ENCODE data around the gene PVALEF. TPM values are rescaled to one million over a fixed set of nuclear protein-coding genes. Genes with fewer than 3 reads are reported as not detected.

Gene PVALEF
- total RNA-seq, 1 experiment from 2014 or later, result not detected

- H3K27ac Mint-ChIP-seq, result peak overlapping the region in 1 of 3 experiments; percentile 81; a peak in 2 of 7 replicates
- H4K8ac ChIP-seq (replicated peaks; ENCODE audit: insufficient read length, low read depth, low read length), result no peak overlapping the region
- H3K9me3 ChIP-seq (ENCODE audit: control insufficient read depth, low read depth, low read length), result no peaks in the 10 kb centered on the region
- H2BK15ac ChIP-seq (ENCODE audit: low read depth, low read length), result no peak overlapping the region
- WGBS (ENCODE audit: extremely low coverage, insufficient read length, low lambda C conversion rate), result no CpG with 5 or more reads among the region's 27 CpGs
- H3K36me3 Mint-ChIP-seq (ENCODE audit: insufficient read depth in 1 of 3, low read depth in 3 of 3), result peaks cover 0 to 27% (median 16%) of the 10 kb centered on the region in 3 experiments; a peak in 5 of 7 replicates
- no peak overlapping the region for H2AK5ac ChIP-seq (ENCODE audit: insufficient read length, low read length)
- TF ChIP-seq, protein P1, sequence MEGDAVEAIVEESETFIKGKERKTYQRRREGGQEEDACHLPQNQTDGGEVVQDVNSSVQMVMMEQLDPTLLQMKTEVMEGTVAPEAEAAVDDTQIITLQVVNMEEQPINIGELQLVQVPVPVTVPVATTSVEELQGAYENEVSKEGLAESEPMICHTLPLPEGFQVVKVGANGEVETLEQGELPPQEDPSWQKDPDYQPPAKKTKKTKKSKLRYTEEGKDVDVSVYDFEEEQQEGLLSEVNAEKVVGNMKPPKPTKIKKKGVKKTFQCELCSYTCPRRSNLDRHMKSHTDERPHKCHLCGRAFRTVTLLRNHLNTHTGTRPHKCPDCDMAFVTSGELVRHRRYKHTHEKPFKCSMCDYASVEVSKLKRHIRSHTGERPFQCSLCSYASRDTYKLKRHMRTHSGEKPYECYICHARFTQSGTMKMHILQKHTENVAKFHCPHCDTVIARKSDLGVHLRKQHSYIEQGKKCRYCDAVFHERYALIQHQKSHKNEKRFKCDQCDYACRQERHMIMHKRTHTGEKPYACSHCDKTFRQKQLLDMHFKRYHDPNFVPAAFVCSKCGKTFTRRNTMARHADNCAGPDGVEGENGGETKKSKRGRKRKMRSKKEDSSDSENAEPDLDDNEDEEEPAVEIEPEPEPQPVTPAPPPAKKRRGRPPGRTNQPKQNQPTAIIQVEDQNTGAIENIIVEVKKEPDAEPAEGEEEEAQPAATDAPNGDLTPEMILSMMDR (conservative IDR thresholded peaks at IDR 0.05), result peak; percentile 59
- H2BK12ac ChIP-seq (ENCODE audit: insufficient read length, low read depth, low read length), result no peak overlapping the region
- H3K23me2 ChIP-seq (ENCODE audit: insufficient read length, low read depth, low read length, poor library complexity, severe bottlenecking), result no peaks in the 10 kb centered on the region
- H3K79me2 ChIP-seq (ENCODE audit: insufficient read depth, low read length), result no peaks in the 10 kb centered on the region
- H3K4me2 ChIP-seq (ENCODE audit: insufficient read depth, insufficient read length, low read length), result no peak overlapping the region
- no peaks in the 10 kb centered on the region for H3K27me3 Mint-ChIP-seq (ENCODE audit: low read depth)
- H3K9me3 Mint-ChIP-seq, result no peaks in the 10 kb centered on the region
- H4K5ac ChIP-seq (ENCODE audit: insufficient read length, low read depth, low read length), result no peak overlapping the region
- H2BK5ac ChIP-seq (ENCODE audit: insufficient read length, low read length), result no peak overlapping the region
- no peak overlapping the region for H3K27ac ChIP-seq (ENCODE audit: insufficient read length, low read depth, low read length)
- H3K9ac ChIP-seq (ENCODE audit: extremely low read depth, insufficient read length, low read length), result no peak overlapping the region
- no peaks in the 10 kb centered on the region for H3K79me1 ChIP-seq (ENCODE audit: insufficient read depth, low read depth, low read length, poor library complexity, severe bottlenecking)
- no peak for DNase-seq
- H3K14ac ChIP-seq (ENCODE audit: insufficient read depth, low read length), result no peak overlapping the region
- no peak overlapping the region for H4K91ac ChIP-seq (ENCODE audit: insufficient read length, low read depth, low read length)
- no peak overlapping the region for H3K18ac ChIP-seq (ENCODE audit: insufficient read length, low read depth, low read length)
- H2BK20ac ChIP-seq (ENCODE audit: low read depth, low read length, poor library complexity, severe bottlenecking), result no peak overlapping the region
- H4K20me1 ChIP-seq (ENCODE audit: control insufficient read depth, insufficient read depth, insufficient read length), result no peaks in the 10 kb centered on the region
- no peak overlapping the region for H3K23ac ChIP-seq (ENCODE audit: insufficient read length, low read depth, low read length)
- H3K4me1 ChIP-seq (ENCODE audit: insufficient read depth, low read length), result no peaks in the 10 kb centered on the region
- no peak overlapping the region for H3K4ac ChIP-seq (ENCODE audit: low read depth, low read length)
- no peak overlapping the region for H2AFZ ChIP-seq (ENCODE audit: low read length)
- H2BK120ac ChIP-seq (ENCODE audit: low read depth, low read length, poor library complexity, severe bottlenecking), result no peak overlapping the region
- peaks cover 3% of the 10 kb centered on the region in 2 experiments; a peak in 2 of 4 replicates for H3K4me1 Mint-ChIP-seq
- no peak overlapping the region for H3T11ph ChIP-seq (ENCODE audit: low read length)
- no peak overlapping the region for H3K4me3 Mint-ChIP-seq
- H3K56ac ChIP-seq (ENCODE audit: insufficient read length, low read depth, low read length), result no peak overlapping the region
- no peaks in the 10 kb centered on the region for H3K27me3 ChIP-seq (ENCODE audit: insufficient read depth, low read length)
These were observed 35.6 kb downstream of the PVALEF start for GRCh38 chr17:81200695-81201580.

Data from H9 (cell line).